OCI-M1 (cell line): Measurements from ENCODE around the gene EHMT1.
"Not testable (repeated sequence)": the region's sequence is repeated elsewhere in the genome, so short reads cannot be mapped to it uniquely, and the experiment has no call there.

ENCODE experiments used
- DNase-seq: peaks from one replicate; lab custom pipeline; 2025; lab: John Stamatoyannopoulos, UW

The EHMT1 gene

DNA sequence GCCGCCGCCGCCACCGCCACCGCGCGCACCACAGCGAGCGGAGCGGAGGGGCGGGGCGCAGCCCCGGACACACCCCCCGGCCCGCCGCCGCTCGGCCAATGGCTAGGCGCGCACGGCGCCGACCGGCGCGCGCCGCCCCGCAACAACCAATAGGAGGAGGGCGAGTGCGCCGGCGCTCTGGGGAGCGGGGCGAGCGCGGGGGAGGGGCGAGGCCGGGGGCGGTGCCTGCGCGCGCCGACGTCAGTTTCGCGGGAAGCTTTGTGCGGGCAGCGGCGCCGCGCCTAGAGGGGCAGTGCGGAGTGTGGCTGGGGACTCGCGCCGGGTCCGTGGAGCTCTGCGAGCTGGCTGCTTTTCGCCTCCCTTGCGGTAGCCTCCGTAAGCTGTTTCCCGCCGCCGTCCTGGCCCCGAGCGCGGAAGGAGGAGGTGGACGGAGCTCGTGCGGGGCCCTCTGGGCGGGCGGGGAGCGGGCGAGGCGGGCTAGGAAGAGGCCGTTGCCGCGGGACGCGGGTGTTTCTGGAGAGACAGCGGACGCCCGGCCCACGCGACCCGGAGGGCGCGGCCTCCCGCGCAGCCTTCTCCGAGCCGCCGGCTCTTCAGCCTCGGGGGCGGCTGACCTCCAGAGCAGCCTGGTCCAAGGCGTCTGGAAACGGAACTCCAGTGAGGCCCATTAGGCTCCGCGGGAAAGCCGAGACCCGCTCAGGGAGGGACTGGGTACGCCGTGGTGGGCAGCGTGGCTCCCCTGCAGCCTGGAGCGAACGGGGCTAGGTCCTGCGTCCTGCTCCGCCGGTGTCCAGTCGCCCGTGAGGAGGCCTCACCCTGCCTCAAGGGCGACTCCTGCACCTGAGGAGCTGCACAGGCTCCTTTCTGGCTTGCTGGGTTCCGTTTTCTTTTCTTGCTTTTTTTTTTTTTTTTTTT is 28.1 kb upstream of the EHMT1 start, which contains the start of gene ZMYND19:
Gene ZMYND19, minus strand, starts transcription at position 44 of the 915 bp plus-strand sequence. CDS start 249 bp downstream, outside the sequence.
- DNase-seq = peak; percentile 93

DNA sequence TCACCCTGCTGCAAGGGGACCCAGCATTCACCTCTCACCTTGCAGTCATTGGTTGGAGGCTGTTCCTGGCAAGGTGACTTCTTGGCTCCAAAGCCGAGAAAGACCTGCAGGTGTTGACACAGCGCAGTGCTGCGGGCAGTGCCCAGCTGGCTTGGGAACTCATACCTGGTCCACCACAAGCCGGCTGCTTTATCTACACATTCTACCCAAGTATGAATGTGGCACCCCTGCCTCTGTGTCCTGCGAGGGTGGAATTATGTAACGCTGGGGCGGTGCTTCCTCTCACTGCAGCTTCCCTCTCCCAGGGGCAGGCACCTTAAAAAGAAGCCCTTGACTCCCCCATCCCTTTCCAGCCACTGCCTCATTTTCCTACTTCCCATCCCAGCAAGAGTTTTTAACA is 26.0 kb upstream of the EHMT1 start:
- no peak for DNase-seq

DNA sequence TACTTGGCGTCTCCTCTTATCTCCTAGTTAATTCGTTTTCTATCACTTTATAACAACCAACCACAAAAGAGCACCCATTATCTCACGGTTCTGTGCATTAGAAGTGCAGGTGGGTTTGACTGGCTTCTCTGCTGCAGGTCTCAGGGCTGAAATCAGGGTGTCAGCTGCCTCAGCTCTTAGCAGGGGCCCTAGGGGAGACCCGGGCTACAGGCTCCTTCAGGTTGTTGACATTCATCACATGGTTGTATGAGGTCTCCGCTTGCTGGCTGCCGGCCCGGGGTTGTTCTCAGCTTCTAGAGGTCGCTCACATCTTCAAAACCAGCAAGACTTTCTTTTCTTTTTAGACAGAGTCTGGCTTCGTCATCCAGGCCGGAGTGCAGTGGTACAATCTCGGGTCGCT is 25.6 kb upstream of the EHMT1 start:
- DNase-seq = no peak

DNA sequence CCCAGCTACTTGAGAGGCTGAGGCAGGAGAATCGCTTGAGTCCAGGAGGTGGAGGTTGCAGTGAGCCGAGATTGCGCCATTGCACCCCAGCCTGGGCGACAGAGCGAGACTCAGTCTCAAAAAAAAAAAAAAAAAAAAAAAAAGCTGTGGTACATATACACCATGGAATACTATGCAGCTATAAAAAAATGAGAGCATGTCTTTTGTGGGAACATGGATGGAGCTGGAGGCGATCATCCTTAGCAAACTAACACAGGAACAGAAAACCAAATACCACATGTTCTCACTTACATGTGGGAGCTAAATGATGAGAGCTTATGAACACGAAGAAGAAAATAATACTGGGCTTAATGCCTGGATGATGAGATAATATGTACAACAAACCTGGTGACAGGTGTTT is 22.2 kb upstream of the EHMT1 start:
- DNase-seq = not testable (repeated sequence)

DNA sequence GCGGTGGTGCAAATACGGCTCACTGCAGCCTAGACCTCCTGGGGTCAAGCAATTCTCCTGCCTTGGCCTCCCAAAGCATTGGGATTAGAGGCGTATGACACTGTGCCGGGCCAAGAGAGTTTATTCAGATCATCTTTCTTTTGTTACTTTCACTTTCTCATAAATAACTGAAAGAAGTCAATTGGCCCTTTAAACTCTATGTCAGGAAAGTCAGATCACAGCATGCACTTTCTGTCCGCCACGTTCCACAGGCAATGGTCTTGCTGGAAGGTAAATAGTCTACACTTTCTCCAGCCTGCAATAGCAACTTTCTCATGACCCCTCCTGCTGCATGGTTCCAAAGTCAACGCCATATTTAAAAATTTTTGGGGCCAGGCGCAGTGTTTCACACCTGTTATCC is 19.9 kb upstream of the EHMT1 start:
- no peak for DNase-seq

DNA sequence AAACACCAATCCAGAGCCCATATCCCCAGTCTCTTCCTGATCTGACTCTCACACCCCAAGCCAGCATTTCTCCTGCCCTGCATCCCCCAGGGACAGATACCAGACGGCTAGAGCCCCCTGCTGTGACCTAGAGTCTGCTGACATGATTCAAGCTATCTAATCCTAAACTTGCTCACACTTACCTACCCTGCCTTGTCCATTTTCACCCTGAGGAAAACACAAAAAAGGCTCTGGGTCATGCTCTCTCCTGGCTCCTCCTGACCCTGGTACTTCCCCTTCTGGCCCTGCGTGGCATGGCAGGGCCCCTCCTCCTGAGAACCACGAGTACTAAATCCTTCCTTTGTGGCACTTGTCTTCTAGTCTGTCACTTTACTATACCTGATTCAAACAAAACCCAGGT is 16.1 kb upstream of the EHMT1 start:
- DNase-seq = peak; percentile 48

DNA sequence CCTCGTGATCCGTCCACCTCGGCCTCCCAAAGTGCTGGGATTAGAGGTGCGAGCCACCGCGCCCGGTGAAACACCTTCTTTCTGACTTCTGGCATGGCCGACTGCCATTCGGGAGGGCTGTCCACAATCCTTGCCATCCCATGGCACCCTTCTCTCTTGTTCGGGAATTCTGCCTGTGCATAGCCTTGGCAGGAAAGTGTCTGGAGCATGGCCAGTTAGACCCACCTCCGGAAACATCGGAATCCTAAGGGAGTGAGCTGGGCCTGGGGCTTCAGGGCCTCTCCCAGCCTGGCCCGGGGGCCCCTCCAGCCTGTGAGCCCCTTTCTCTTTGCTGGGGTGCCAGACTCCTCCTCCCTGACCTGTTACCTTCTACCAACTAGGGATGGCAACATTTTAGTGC is 14.9 kb upstream of the EHMT1 start:
- no peak for DNase-seq

DNA sequence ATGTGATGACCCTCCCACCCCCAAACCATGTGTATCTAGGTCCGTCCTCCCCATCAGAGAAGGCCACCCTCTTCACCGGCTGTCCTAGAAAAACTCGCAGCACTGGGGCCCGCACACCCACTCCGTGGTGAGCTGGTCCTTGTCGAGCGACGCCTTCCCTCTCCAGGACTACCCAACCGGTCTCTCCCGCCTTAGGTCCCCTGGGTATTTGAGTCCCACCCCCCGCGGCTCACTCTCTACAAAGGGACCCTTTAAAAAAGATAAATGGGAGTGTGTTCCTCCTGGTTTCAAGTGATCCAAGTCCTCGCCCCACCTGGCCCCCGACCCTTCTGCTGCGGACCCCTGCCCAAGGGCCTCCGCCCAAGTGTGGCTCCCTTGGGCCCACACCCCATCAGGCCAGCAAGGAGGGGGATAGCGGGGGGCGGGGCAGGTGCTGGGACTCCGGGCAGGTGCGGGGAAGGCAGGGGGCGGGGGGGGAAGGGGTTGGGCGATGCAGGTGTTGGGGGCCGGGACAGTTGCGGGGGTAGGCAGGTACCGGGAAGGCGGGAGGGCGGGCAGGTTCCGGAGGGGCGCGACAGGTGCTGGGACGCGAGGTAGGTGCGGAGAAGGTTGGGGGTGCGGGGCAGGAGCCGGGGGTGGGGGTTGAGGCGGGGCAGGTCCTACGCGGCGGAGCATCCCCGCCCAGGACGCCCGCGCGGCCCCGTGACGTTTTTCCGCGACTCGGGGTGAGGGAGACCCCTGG is 14.3 kb upstream of the EHMT1 start:
- DNase-seq = no peak

DNA sequence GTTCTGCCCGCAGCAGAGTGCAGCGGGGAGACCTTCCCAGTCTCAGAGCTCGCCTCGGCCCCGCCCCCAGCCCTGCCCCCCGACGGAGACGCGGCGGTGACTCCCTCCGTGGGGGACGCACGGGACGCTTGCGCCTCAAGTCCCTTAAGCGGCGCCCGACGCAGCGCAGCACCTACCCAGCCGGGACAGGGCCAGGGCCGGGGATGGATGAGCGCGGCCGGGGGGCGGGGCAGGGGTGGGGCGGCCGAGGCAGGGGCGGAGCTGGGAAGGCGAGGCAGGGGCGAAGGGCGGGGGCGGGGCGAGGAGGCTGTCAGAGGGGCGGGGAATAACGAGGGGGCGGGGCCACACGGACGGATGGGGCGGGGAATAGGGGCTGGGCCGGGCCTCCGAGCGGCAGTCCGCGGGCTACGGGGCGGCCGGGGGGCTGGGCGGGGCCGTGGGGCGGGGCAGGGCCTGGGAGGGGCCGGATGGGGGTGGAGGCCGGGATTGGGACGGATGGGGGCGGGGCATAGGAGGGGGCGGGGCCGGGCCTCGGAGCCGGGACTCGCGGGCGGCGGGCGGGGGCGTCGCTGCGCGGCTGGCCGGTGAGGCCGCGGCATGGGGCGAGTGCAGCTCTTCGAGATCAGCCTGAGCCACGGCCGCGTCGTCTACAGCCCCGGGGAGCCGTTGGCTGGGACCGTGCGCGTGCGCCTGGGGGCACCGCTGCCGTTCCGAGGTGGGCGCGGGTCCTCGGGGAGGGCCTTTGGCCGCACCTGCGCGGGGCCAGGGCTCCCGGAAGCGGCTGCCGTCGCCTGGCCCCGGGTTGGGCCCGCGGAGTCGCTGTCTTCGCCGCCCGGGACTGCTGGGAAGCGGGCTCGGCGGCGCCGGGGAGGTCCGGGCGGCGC is 13.4 kb upstream of the EHMT1 start, which contains the start of gene ARRDC1:
Gene ARRDC1, plus strand, starts transcription at position 566 of the 884 bp plus-strand sequence. Its CDS starts 32 bp downstream, at position 598.
- DNase-seq = peak; percentile 91

DNA sequence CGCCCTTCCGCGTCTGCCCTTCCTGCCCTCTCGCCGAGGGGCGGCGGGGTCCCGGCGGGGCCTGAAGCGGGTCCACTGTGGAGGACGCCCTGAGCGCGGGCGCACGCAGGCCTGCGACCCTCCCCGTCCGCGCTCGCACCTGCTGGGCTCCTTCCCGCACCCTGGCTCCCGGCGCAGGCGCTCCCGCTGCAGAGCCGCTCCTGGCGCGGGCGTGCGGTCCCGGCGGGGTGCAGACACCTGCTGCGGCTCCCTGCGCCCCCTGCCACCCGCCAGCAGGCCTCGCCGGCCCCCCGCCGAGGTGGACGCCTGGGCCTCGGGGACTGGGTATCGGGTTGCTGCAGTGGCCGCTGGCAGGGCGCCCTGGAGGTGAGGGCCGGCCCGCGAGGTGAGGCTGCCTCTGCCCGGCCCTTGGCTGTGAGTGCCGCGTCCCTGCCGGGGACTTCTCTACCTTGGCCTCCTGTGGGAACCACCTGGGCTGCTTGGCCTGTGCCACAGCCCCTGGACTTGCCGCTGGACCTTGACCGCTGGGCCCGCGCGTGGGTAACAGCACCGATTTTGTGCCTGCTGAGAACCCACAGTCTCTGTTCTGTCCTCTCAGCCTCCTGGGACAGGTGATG is 12.7 kb upstream of the EHMT1 start:
- no peak for DNase-seq

DNA sequence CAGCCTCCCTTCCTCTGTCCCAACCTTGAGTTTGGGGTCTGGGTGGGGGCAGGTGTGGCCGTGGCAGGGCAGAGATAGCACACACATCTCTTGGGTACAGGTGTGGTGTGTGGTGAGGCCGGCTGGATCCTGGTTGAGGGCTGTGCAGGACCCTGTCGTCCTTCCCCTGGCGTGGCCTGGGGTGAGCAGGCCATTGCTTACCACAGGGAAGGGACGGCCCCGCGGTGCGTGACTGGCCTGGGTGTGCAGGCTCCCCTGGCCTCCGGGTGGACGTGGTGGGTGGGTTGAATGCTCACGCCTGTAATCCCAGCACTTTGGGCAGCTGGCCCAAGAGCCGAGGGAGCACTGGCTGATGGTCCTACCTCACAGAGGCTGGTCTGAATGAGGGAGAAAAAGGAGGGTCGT is 12.1 kb upstream of the EHMT1 start:
- DNase-seq = no peak

DNA sequence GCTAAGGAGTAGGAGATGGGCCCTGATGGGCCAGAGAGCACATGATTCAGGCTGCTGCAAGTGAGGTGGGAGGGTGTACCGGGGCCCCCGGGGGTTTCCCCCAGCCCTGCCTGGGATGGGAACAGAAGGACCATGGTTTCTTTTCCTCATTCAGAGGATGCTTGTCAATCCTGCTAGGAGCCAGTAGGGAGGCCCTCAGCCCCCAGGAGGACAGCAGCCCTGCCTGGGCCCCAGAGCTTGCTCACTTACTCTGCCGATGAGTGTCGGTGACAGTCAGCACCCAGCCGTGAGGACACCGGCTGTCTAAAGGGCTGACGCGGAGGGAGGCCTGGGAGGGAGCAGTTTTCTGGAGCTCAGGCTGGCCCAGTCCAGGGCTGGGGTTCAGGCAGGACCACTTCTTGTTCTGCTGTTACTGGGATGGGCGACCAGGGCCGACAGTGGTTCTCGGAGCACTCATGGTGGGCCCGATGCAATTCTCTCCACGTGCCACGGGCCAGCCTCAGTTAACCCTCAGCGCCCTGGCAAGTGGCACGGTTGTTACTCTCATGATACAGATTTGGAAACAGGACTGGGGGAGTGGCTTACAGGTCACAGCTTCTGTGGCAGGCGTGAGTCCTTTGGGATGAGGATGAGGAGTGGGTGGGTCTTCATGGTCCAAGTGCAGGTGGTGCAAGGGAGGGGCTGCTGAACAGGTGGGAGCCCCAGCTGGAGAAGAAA is 11.5 kb upstream of the EHMT1 start:
- DNase-seq = no peak

DNA sequence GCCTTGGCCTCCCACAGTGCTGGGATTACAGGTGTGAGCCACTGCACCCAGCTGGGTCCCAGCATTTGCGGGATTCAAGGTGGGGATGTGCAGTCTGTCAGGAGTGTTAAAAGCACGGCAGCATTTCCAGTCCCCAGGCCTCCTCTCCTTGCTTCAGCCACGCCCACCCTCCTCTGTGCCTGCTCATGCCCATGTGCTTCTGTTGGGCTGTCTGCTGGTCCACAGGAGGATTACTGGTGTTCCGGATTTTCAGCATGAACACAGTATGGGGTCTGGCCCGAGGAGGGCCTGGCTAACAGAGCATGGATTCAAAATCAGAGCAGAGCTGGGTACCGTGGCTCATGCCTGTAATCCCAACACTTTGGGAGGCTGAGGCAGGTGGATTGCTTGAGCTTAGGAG is 7.9 kb upstream of the EHMT1 start:
- no peak for DNase-seq

DNA sequence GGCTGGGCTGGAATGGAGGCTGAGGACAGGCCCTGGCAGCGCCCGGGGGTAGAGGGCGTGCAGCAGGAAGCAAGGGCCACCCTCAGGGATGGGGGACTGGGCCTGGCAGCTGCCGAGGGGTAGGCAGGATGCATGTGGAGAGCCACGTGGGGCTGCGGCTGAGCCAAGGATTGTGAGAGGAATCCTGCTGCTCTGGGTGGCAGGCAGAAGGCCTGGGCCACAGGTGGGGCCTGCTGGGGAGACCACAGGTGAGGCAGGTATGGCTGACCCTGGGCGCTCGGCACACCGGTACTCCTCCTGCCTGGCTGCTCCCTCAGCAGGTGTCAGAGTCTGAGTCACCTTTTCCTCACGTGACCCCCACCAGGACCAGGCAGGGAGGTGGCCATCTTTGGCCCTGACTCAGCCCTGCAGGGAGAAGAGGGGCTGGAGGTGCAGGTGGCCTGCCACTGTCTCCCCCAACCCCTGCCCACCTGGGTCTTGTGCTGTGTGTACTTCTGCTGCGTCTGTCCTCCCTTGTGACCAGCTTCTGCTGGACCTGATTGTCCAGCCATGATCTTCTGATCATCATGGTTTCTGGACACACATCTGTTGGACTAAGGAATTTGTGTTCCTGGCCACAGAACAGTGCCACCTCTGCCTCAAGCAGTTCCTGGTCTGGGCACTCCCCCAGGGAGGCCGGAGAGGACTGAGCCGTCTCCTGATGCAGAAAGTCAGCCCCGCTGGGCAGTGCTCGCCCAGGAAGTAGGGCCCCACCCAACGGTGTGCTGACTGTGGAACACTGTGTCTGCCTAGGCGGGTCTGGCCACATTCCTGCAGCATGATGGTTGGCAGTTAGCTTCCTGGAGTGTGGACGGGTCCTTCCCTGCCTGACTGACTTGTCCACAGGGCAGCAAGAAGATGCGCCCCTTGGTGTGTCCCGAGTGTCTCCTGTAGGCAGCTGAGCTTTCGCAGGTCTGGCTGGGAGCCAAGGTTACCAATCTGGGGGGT is 6.9 kb upstream of the EHMT1 start:
- DNase-seq = no peak

DNA sequence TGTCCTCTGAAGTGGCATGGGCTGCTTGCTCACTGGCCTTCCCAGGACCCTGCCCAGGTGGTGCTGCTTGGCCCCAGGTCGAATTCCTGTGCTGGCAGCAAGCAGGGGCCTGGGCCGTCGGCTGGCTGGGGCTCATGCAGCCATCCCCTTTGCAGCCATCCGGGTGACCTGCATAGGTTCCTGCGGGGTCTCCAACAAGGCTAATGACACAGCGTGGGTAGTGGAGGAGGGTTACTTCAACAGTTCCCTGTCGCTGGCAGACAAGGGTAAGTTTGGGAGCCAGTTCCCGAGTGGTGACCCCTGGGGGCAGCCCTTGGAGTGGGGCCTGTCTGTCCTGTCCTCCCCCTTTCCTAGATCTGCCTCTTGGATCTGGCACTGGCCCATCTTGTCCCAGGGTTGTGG is 6.1 kb upstream of the EHMT1 start:
- no peak for DNase-seq

DNA sequence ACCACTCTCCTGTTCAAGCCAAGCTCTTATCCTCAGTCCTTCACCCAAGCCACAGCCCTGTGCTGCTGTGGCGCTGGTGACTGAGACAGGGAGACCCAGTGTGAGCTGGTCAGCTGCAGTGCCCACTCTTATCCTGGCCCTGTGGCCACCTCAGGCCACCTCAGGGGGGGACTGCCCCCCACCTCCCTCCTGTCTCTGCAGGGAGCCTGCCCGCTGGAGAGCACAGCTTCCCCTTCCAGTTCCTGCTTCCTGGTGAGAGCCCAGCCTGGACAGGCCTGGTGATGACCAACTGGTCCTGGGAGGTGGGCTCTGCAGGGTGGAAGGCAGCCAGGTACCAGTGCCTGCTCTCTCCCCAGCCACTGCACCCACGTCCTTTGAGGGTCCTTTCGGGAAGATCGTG is 5.5 kb upstream of the EHMT1 start:
- DNase-seq = no peak

DNA sequence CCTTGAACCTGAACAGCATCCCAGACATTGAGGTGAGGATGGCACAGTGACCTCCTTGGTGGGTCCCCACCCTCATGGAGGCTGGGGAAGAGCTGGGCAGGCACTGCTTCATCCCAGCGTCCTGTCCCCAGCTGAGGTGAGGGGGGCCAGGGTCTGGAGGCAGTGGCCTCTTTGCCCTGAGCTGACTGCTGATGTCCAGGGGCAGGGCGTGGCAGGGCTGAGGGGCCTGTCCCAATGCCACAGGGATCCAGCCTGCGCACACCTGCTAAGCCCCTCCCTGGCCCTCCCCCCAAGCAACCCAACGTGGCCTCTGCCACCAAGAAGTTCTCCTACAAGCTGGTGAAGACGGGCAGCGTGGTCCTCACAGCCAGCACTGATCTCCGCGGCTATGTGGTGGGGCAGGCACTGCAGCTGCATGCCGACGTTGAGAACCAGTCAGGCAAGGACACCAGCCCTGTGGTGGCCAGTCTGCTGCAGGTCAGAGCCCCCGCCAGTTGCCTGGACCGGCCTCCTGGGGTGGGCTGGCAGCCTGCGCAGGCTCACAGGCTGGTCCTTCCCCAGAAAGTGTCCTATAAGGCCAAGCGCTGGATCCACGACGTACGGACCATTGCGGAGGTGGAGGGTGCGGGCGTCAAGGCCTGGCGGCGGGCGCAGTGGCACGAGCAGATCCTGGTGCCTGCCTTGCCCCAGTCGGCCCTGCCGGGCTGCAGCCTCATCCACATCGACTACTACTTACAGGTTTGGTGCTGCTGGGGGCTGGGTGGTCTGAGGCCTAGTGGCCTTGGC is 4.9 kb upstream of the EHMT1 start:
- no peak for DNase-seq

DNA sequence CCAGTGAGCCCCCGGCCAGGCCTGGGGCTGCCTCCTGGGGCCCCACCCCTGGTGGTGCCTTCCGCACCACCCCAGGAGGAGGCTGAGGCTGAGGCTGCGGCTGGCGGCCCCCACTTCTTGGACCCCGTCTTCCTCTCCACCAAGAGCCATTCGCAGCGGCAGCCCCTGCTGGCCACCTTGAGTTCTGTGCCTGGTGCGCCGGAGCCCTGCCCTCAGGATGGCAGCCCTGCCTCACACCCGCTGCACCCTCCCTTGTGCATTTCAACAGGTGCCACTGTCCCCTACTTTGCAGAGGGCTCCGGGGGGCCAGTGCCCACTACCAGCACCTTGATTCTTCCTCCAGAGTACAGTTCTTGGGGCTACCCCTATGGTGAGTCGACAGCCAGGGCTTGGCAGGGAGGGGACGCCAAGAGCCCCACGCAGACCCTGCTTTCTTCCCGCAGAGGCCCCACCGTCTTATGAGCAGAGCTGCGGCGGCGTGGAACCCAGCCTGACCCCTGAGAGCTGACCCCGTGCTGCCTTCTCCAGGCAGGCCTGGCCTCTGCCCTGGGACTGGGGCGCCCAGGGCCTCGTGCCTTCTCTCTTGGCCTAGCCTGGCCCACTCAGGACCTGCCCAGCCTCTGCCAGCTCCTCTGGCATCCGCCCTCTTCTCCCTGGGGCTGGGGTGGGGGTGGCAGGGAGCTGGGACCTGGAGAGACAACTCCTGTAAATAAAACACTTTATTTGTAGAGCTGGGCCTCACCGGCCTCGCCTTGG is 4.0 kb upstream of the EHMT1 start:
- no peak for DNase-seq
